Measurements from ENCODE around the gene SSTR5.

SSTR5 gene

DNA sequence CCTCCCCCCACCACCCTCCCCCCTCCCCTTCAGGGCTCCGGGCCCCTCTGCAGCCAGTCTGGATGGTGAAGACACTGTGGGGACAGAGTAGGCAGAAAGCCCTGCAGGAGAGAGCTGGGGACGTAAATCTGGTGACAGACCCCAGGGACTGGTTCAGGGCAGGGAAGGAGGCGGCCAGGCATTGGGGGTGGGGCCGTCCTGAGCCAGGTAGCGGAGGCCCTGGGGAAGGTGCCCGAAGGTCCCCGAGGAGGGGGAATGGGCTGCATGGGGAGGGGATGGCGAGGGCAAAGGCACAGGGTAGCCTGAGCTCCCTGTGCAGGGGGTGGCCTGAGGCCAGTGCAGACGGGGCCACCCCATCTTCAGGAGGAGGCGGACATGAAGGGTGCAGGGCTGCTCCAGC, 54.0 kb downstream of the SSTR5 start:
- Mint-ChIP-seq H3K4me3 (no peak overlapping the region), H3K9me3 (no peaks in the 10 kb centered on the region), H3K27ac (no peak overlapping the region), H3K36me3 (ENCODE audit: low read depth) (no peaks in the 10 kb centered on the region), H3K27me3 (ENCODE audit: low read depth) (no peaks in the 10 kb centered on the region), H3K4me1 (ENCODE audit: low read depth) (no peaks in the 10 kb centered on the region)

DNA sequence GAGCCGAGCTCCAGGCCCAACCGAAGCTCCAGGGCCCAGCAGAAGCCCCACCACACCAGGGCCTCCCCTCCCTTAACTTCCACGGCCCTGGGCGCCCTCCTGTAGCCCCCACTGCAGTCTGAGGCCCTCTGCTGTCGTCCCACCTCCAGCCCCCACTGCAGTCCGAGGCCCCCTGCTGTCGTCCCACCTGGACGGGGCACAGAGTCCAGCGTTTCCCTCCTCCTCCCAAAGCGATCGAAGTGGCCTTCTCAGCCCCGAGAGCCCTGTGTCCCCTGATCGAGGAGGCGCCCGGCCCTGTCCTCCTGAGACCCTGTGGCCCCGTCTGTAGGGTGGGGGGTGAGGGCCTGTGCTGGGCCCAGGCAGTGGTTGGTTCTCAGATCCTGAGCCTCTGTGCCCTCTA, 54.6 kb downstream of the SSTR5 start:
- H3K36me3 Mint-ChIP-seq (ENCODE audit: low read depth) = no peaks in the 10 kb centered on the region
- H3K9me3 Mint-ChIP-seq = no peaks in the 10 kb centered on the region
- H3K4me3 Mint-ChIP-seq = no peak overlapping the region
- H3K27me3 Mint-ChIP-seq (ENCODE audit: low read depth) = no peaks in the 10 kb centered on the region
- no peak overlapping the region for H3K27ac Mint-ChIP-seq
- H3K4me1 Mint-ChIP-seq (ENCODE audit: low read depth) = no peaks in the 10 kb centered on the region

- Mint-ChIP-seq H3K36me3 (ENCODE audit: low read depth) (no peaks in the 10 kb centered on the region), H3K9me3 (no peaks in the 10 kb centered on the region), H3K27ac (no peak overlapping the region), H3K4me3 (no peak overlapping the region), H3K27me3 (ENCODE audit: low read depth) (no peaks in the 10 kb centered on the region), H3K4me1 (ENCODE audit: low read depth) (no peaks in the 10 kb centered on the region)
Observed at GRCh38 chr16:1127971-1128715, 55.6 kb downstream of the SSTR5 start.

DNA sequence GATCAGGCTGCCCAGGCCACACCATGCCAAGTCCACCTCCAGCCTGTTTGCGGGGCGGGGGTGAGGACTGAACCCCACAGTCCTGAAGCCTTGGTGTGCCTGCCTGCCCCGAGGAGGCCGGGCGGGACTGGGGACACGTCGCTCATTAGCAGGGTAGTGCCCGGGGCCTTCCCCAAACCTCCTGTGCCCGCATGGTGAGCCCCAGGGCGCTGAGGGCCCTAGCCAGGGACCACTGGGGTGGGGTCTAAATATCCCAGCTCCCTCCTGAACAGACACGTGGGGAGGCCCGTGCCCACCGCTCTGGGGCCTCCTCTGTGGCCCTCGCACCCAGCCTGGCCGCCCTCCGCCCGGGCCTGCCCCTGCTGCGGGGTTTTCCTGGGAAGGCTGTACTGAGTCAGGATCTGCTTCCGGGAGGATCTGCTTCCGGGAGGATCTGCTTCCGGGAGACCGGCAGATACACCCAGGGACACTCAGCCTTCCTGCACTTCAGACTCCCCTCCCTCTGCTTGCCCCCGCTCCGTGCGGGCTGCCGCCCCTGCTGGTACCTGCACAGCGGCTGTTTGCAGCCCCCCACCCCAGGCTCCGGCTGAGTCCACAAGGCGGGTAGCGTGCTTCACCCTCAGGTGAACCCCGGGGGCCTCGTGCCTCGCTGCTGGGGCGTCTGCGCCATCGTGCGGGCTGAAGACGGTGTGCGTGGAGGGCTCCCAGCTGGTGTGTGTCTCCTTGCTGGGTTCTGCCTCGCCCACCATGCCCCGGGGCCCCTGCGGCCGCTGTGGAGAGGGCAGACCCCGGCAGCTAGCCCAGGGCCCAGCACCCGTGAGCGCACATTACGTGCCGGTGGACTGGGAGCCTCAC, 56.8 kb downstream of the SSTR5 start:
- H3K4me3 Mint-ChIP-seq = no peak overlapping the region
- H3K4me1 Mint-ChIP-seq (ENCODE audit: low read depth) = no peaks in the 10 kb centered on the region
- H3K27me3 Mint-ChIP-seq (ENCODE audit: low read depth) = no peaks in the 10 kb centered on the region
- no peaks in the 10 kb centered on the region for H3K36me3 Mint-ChIP-seq (ENCODE audit: low read depth)
- no peaks in the 10 kb centered on the region for H3K9me3 Mint-ChIP-seq
- H3K27ac Mint-ChIP-seq = no peak overlapping the region

DNA sequence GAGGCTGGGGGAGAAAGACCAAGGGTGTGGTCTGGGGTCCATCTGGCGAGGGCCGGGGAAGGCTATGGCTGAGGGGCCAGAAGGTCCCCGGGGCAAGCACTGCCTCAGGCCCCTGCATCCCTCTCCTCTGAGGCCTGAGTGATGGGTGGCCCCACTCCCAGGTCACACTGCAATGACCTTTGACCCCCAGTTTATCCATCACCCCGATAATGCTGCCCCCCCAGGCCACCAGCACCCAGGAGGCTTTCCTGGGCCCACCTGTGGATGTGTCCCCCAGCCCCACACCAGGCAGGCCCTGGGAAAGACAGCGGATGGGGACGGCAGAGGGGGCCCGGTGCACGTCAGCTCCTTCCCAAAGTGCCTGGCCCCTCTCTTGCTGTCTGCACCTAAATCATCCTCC, 57.8 kb downstream of the SSTR5 start:
- Mint-ChIP-seq H3K36me3 (ENCODE audit: low read depth) (no peaks in the 10 kb centered on the region), H3K27me3 (ENCODE audit: low read depth) (no peaks in the 10 kb centered on the region), H3K4me3 (no peak overlapping the region), H3K9me3 (no peaks in the 10 kb centered on the region), H3K27ac (no peak overlapping the region), H3K4me1 (ENCODE audit: low read depth) (no peaks in the 10 kb centered on the region)

All from T-helper 1 cell treated with Interleukin-12 subunit alpha and Interleukin-12 subunit beta and Interleukin-4 antibody, amounts not matched to agents 30 μg/mL and 1 μg/mL, for 36 hours (primary cell).